RWPE1 (cell line): ENCODE results near the gene TNFRSF14.
"Not testable (repeated sequence)": the region's sequence is repeated elsewhere in the genome, so short reads cannot be mapped to it uniquely, and the experiment has no call there.

Source experiments
- CTCF ChIA-PET: fragments of 350-600 bp; sonication (Branson Sonifier 250); formaldehyde crosslinking; extraction: SDS; loops from one replicate; lab custom pipeline; 2021; lab: Yijun Ruan, JAX
- POLR2A ChIA-PET: fragments of 400-600 bp; formaldehyde crosslinking; extraction: SDS; loops from one replicate; lab custom pipeline; 2020; ENCODE audit warnings: antibody characterized with exemption; ENCODE audit not compliant: low non-redundant PET; lab: Yijun Ruan, JAX
- DNase-seq: peaks from one replicate; pipeline ENCODE4 v3.0.0; 2012; ENCODE audit warnings: low spot score
- H3K27ac ChIP-seq: fragments of 450-650 bp; 2 replicates; pipeline ENCODE4 v1.5.1; 2017
- TF ChIP-seq, protein P1 (sequence below): fragments of 450-650 bp; conservative IDR thresholded peaks from 2 replicates; pipeline ENCODE4 v1.5.1; 2017; ENCODE audit warnings: low read depth, mild to moderate bottlenecking

Gene TNFRSF14

DNA sequence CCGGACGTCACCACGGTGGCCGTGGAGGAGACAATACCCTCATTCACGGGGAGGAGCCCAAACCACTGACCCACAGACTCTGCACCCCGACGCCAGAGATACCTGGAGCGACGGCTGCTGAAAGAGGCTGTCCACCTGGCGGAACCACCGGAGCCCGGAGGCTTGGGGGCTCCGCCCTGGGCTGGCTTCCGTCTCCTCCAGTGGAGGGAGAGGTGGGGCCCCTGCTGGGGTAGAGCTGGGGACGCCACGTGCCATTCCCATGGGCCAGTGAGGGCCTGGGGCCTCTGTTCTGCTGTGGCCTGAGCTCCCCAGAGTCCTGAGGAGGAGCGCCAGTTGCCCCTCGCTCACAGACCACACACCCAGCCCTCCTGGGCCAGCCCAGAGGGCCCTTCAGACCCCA lies 7.0 kb downstream of the TNFRSF14 start:
- DNase-seq = no peak
- TF ChIP-seq, protein P1, sequence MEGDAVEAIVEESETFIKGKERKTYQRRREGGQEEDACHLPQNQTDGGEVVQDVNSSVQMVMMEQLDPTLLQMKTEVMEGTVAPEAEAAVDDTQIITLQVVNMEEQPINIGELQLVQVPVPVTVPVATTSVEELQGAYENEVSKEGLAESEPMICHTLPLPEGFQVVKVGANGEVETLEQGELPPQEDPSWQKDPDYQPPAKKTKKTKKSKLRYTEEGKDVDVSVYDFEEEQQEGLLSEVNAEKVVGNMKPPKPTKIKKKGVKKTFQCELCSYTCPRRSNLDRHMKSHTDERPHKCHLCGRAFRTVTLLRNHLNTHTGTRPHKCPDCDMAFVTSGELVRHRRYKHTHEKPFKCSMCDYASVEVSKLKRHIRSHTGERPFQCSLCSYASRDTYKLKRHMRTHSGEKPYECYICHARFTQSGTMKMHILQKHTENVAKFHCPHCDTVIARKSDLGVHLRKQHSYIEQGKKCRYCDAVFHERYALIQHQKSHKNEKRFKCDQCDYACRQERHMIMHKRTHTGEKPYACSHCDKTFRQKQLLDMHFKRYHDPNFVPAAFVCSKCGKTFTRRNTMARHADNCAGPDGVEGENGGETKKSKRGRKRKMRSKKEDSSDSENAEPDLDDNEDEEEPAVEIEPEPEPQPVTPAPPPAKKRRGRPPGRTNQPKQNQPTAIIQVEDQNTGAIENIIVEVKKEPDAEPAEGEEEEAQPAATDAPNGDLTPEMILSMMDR = no peak
- ChIA-PET CTCF (interaction anchor here (1.1 kb wide), 1 partner anchor 21 kb away, joined by 3 read pairs; no protein-coding TSS in a partner anchor), POLR2A (no interaction called here)
- no peak overlapping the region for H3K27ac ChIP-seq

DNA sequence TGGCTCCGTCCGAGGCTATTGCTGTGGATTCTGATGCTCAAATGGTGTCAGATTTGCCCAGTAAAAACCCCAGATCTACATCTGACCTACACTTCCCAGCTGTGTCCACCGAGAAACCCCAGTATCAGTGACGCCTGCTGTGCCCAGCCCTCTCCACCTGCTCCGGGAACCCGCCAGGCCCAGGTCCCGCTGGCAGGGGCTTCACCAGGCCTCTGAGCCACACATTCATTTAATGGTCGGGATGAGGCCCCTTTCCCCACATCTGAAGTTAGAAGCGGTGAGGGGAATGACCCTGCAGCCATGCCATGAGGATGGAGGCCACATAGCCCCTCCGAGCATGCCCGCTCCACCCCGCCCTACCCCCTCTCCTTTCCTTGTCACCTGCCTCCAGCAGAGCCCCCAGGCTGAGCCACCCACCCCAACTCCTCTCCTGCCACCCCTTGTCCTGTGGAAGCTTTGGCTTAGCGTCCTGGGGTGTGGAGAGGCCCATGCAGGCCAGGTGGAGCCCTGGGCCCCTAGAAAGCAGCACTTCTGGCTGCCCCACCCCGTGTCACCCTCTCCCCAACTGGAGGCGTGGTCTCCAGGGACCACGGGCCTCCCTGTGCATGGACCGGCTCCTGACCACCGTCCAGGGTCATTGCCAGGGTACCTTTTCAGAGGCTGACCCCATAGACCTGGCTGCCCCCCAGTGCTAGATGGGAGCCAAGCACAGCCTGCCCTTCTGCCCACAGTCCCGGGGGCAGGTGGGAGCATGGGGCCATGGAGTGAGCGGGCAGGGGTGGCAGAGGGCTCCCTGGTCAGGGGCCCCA lies 8.0 kb downstream of the TNFRSF14 start:
- CTCF ChIA-PET = interaction anchor here (0.6 to 1.1 kb wide), 3 partner anchors 20 to 875 kb away, joined by 3 to 4 read pairs (median 3); no protein-coding TSS in a partner anchor
- POLR2A ChIA-PET = interaction anchor here (1.1 kb wide), 1 partner anchor 22 kb away, joined by 4 read pairs; no protein-coding TSS in a partner anchor
- no peak overlapping the region for H3K27ac ChIP-seq
- TF ChIP-seq, protein P1 = no peak
- no peak for DNase-seq

DNA sequence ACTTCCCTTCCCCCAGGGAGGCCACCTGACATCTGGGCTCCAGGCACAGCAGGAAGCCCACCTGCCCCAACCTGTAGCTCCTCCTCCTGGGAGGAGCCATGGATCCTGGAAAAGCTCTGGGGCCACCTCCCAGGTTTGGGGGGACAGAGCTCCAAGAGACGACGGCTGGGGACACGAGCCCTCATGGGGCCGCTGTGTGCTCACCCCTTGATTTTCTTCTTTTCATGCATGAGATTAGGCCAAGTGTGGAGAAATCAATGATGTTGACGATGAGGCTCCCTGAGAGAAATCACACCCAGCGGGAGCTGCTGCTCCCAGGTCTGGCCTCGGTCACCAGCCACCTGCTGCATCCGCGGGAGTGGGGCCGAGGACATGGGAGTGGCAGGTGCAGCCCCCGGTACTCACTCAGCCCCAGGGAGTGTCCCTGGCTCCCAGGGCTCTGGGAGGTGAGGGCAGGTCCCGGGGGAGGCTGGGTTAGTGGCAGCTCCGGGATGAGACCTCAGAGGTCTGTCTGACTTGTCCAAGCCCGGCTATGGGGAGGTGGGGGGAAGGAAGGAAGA lies 8.7 kb downstream of the TNFRSF14 start:
- no peak for DNase-seq
- H3K27ac ChIP-seq = no peak overlapping the region
- ChIA-PET POLR2A (interaction anchor here (1.1 kb wide), 1 partner anchor 21 kb away, joined by 4 read pairs; no protein-coding TSS in a partner anchor), CTCF (interaction anchor here (0.6 to 0.7 kb wide), 2 partner anchors 50 to 874 kb away, joined by 3 to 4 read pairs; no protein-coding TSS in a partner anchor)
- TF ChIP-seq, protein P1 = no peak

DNA sequence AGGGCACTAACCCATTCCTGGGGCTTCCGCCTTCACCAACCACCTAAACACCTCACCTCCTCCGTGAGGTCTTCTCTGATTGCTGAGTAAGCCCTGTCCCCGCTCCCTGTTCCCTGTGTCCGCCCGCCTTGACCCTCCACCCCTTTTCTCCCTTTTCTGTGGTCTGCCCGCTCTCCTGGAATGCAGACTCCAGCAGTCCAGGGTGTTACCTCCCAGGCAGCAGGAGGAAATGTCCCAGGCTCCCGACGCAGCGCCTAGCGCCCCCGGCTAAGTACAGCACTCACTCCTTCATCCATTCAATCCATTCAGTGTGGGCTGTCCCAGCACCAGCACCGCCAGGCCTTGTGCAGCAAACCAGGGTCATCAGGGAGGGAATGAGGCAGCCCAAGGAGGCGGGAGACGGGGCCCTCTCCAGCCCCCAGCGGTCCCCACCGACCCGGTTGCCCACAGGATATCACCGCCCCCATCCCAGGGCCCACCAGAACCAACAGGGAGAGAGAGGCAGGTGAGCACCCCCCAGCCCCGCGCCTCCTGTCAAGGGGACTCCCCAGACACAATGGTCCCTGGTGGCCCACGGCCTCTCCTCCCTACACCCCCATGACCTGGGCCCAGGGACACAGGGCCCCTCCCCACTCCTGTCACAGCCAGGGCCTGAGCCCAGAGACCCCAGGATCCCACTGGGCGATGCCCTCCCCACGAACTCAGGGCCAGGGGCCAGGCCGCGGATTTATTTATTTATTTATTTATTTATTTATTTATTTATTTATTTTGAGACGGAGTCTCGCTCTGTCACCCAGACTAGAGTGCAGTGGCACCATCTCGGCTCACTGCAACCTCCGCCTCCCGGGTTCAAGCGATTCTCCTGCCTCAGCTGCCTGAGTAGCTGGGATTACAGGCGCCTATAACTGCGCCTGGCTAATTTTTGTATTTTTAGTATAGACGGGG lies 10.2 kb downstream of the TNFRSF14 start:
- TF ChIP-seq, protein P1 = no peak
- CTCF ChIA-PET = no interaction called here
- H3K27ac ChIP-seq = no peak overlapping the region
- no peak for DNase-seq
- POLR2A ChIA-PET = no interaction called here

DNA sequence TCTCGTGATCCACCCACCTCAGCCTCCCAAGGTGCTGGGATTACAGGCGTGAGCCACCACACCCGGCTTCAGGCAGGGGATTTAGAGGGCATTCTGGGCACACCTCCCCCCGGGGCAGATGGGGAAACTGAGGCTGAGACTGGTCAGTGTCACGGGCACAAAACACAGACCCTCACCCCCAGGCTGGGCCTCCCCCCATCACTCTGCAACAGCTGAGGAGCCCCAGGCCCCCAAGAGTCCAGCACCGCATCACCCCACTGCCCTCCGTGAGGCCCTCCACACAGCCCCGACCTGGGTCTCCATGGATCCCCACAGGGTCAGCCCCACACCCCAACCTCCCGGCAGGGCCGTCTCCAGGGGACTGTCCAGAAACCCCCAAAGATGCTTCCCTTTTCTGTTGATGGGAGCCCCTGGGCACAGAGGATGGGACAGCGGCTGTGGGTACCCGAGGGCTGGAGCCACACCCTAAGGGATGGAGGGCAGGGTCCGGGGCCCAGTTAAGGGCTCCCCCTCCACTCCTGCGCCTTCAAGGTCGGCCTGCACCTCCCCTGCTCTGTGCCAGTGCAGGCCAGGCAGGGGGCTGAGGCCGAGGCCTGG lies 11.0 kb downstream of the TNFRSF14 start:
- POLR2A ChIA-PET = no interaction called here
- no peak overlapping the region for H3K27ac ChIP-seq
- no peak for DNase-seq
- TF ChIP-seq, protein P1 = no peak
- CTCF ChIA-PET = no interaction called here

DNA sequence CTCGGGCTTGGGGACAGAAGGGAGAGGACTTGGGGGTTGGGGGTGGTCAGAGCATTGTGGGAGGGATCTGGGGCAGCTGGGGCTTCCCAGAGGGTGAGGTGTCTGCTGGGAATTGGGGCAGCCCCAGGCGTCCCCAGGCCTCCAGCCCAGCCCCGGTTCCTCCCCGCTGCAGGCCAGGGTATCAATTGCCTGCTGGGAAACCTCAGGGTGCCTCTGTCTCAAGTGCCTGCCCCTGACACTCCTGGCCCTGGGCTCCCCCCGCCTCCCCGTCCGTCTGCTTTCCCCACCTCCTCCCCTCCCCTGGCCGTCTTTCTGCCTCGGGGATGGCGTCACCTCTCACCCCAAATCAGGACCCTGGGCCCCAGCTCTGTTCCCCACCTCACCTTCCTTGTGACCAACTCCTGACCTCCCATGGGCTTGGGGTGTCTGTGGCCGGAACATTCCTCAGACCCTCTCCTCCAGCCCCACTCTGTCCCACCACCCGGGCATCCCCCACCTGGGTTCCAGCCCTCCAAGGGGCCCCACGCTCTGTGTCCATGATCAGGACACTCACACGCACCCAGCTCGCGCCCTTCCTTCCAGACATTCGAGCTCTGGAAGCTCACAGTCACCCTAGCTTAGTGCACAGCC lies 12.1 kb downstream of the TNFRSF14 start:
- CTCF ChIA-PET, DNase-seq, H3K27ac ChIP-seq, POLR2A ChIA-PET: not testable (repeated sequence)
